PC-3 (cell line): Measurements from ENCODE around the gene MGLL.

Experiments used
- CTCF ChIP-seq: fragments of 300-600 bp; sonication (generic); conservative IDR thresholded peaks from 2 replicates; pipeline ENCODE4 v1.5.1; 2017; ENCODE audit warnings: antibody characterized with exemption, low read depth, mild to moderate bottlenecking, low read length
- EZH2 ChIP-seq: fragments of 300-600 bp; sonication (generic); IDR thresholded peaks from one replicate; pipeline ENCODE4 v1.6.1; 2017; ENCODE audit warnings: antibody characterized with exemption, mild to moderate bottlenecking, low read length; ENCODE audit not compliant: unreplicated experiment
- EZH2phosphoT487 ChIP-seq: fragments of 300-600 bp; sonication (generic); IDR thresholded peaks from 2 replicates; pipeline ENCODE4 v1.6.1; 2018; ENCODE audit warnings: mild to moderate bottlenecking, antibody characterized with exemption, low read length, borderline replicate concordance

DNA sequence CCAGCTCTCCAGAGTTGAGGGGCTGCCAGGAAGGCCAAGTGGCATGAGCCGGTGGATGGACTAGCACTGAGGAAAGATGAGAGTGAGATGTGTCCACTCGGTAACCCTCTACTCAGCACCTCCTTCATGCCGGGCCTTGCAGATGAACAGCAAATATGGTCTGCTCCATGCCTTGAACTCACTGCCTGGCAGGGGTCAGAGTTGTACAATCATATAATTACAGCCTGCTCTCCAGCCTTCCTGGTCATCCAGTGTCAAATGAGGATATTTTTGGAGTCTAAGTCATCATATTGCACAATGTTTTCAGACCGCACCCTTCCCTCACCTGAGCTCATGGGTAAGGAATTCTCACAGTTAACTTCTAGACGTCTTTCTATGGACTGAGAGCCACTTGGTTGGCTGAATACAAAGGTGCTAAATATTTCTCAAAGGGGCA, 4.9 kb downstream of the MGLL start:
- no peak for TF ChIP-seq CTCF
- TF ChIP-seq EZH2phosphoT487: no peak
- no peak for TF ChIP-seq EZH2
